NCI-H345 treated with DMSO at 0.1 percent for 48 hours (cell line): ENCODE results near the gene PTPN13.

Experiments used
- DNase-seq: peaks from one replicate; lab custom pipeline; 2025; ENCODE audit not compliant: unreplicated experiment; lab: John Stamatoyannopoulos, UW

The PTPN13 gene

DNA sequence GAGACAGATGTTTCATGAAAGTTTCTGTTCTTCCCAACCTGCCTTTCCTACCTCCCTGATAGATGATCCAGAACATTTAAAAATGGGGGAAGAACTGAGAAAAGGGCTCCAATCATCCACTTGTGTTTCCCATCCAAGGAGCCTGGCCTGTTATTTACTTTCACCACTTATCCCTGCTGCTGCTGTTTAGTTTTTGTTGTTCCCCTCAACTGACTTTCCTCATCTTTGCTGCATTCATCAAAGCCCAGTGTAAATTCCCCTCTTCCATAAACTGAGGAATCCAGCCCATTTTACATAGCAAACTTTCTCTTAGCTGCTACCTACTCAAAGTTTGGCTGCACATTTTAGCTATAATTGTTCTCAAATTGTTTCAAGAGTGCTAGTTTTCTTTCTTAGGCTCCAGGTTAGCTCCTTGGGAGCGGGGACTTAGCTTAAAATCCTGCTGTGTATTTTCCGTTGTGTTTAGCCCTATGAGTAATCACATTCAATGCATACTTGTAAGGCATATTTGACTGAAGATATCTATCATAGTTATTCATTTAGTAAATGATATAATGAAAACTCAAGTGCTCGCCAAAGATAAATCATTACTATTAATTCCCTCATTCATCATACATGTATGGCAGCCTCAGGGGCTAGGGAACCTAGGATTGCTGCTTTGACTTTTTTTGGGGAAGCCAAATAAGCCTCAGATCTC, 1.4 kb upstream of the PTPN13 start:
- no peak for DNase-seq

GRCh38 chr4:86594559-86595425, 677 bp downstream of the PTPN13 start:
- DNase-seq, result no peak

- DNase-seq, result no peak
Measured at GRCh38 chr4:86595426-86595805, 1.3 kb downstream of the PTPN13 start.

DNA sequence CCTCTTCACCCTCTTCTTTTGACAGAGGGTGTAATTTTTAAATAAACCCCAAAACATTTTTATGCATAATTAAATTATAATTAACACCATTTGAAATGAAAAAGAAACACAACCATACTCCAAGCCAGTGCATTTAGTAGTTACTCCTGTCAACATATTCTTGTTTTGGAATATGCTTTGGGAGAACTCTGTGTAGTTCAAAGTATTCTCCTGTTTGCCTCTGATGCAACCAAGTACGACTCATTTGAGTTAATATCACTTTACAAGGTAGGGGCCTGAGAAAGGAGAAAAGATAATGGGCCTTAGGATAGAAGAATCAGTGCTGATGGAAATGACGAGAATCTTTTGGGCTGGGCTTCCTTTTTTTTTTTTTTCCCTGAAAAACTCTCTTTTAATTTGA, 2.7 kb downstream of the PTPN13 start:
- DNase-seq, result no peak

GRCh38 chr4:86600007-86600653, 6.0 kb downstream of the PTPN13 start:
- no peak for DNase-seq

DNA sequence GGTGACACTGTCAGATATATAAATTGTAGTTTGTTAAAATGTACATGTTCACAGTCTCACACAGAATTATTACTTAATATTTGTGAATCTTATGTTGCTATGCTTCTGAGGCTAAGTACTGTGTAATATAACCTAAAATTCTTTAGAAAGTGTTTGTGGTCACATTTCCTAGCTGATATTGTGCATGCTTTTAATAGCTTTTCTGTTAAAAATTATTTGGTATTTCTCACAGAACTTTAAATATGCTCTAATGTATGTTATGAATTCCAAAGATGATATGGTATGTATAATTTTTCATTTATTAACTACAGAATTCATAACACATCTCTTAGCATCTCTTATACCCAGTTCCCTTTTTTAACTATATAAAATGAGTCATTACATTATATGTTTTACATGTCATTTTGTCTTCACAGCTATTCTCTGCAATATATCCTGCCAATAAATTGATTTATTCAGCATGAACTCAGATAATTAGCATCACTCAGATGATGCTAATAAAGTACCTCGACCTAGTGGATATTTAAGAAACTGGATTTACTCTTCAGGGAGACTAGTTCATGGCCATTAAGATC, 9.3 kb downstream of the PTPN13 start:
- DNase-seq, result no peak

DNA sequence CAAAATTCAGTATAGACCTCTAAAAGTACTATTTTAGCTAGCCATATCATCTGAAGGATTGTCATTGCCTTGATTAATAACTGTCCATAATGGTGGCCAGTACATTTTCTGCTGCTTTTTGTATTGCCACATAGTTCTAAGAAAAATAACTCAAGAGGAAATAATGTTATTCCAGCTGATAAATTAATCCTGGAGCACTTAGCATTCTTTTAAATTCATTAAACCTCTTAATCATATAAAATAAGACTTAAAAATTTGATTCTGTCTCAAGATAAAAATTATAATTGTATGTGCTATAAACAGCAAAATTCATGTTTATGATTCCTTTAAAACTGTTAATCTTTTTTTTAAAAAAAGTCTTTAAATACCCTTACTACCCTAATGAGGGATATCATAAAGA, 12.7 kb downstream of the PTPN13 start:
- no peak for DNase-seq

DNA sequence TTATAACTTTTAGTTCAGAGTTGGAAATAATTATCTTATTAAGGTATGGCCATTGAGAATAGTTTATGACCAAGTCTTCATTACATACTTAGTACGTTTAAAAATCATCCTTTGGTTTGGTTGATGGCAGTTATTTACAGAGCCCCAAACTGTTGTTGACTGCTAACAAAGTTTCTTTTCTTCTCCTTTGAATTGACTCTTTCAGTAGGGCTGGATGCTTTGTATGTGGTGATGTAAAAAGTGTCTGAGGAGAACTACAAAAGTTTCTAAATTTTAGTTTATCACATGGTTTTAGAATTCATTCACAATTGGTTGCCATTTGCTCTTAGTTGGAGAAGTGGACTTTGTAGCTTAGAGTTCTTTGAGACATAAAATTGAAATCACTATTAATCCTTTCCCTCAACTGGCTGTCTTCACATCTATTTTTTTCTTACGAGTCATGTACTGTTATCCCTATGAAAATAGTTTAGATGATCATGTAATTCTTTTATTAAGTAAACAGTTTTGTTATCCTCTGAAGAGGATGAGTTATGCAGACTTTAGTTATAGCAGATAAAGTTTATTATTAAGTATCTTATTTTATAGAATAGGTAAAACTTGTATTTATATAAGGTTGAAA, 14.8 kb downstream of the PTPN13 start:
- DNase-seq, result no peak

DNA sequence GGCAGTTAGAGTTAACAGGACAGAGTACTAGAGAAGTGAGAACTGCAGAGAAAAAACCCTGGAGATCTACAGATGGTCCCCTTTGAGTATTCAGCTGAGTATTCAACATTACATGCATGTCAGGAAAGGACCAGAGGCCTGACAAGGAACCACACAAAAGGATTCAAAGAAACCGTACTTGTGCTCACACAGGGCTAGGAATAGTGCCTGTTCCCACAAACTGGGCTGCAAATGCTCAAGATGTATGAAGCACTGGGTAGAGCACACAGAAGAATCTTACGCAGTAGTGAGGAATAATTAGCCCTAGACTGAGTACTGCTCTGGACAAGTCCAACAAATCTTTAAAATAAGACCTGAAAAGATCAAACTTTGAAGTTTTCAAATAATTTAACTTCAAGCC, 17.6 kb downstream of the PTPN13 start:
- no peak for DNase-seq

GRCh38 chr4:86613734-86614133, 19.6 kb downstream of the PTPN13 start:
- no peak for DNase-seq

GRCh38 chr4:86614865-86615264, 20.8 kb downstream of the PTPN13 start:
- DNase-seq, result no peak

GRCh38 chr4:86615501-86615900, 21.4 kb downstream of the PTPN13 start:
- DNase-seq, result no peak

GRCh38 chr4:86619656-86620055, 25.5 kb downstream of the PTPN13 start:
- DNase-seq, result no peak

DNA sequence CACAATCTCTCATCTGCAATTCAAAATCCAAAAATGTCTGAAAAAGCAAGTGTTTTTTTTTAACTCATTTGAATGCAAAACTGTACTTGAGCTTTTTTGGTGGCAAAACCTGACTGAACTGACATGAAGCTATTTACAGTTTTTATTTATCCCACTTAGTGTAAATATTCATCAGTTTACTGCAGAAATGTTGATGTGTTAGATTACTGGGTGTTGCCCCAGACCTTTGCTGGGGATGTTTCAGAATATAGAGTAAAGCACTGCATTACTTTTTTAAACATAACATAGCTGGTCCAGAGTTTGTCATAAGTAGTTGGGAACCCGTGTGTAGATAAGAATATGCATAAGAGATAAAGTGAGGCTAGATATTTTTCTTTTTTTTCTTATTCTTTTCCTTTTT, 27.3 kb downstream of the PTPN13 start:
- DNase-seq, result no peak

DNA sequence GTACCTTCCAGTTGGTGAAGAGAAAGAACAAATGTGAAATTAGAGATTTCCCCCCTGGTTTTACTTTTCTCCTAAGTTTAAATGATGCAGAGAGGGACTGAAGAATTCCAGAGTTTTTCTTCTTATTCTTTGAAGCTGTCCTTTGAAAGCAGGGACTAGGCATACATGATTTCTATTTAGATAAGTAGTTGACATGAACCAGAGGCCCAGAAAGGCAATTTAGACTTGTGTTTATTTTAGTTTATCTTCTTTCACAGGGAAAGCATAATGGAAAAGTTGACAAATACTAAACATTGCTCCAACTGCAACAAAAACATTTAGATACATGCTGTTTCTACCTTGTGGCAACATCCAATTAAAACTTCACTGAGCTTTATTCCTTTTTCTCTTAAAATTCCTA, 32.0 kb downstream of the PTPN13 start:
- no peak for DNase-seq

GRCh38 chr4:86627462-86628135, 33.5 kb downstream of the PTPN13 start:
- no peak for DNase-seq

DNA sequence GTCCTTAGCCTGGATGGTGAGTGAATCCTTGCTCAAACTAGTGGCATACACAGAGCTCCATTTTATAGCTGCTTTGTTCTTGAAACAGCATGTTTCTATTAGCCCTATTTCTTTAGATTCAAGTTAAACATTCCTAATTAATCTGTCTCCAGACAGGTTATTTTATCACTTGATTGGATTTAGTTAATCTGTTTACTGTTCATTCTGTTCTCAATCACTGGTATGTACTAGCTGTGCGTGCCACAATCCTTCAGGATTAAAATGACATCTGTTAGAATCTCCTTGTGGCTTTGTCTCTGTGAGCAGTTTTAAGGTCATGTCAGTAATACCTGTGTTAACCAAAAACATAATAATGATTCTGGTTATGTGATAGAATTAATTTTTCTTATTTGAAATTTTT, 36.5 kb downstream of the PTPN13 start:
- DNase-seq, result no peak

DNA sequence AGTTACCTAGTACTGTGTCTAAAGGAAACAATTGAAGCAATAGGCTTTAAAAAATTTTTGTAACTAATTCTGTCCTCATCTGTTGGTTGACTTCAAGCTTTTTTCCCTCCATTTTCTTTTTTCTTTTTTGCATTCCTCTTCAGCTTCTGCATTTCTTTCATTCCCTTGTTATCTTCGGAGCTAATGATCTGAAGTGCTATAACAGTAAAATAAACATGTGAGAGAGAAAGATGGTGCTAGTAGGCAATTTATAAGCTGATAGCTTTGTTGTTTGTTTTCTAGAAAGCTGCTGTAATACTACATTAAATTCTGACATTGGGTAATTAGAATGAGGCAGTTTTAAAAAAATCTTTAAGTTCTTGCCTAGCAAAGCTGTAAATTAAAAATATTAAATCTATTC, 37.1 kb downstream of the PTPN13 start:
- DNase-seq, result no peak

- no peak for DNase-seq
Measured at GRCh38 chr4:86633854-86634253, 39.7 kb downstream of the PTPN13 start.

- no peak for DNase-seq
Measured at GRCh38 chr4:86640469-86640868, 46.4 kb downstream of the PTPN13 start.
